ENCODE measurements around the gene CHST4.
A peak's percentile ranks its signal among the peaks of the same experiment; 100 is the strongest.
"Not testable (repeated sequence)": the region's sequence is repeated elsewhere in the genome, so short reads cannot be mapped to it uniquely, and the experiment has no call there.

CHST4 gene

GRCh38 chr16:71524566-71525553 is 1.4 kb upstream of the CHST4 start:
- no peak for DNase-seq

GRCh38 chr16:71528257-71528656 is 2.0 kb downstream of the CHST4 start:
- no peak for DNase-seq

GRCh38 chr16:71528863-71529262 is 2.6 kb downstream of the CHST4 start:
- DNase-seq = no peak

GRCh38 chr16:71532366-71532765 is 6.1 kb downstream of the CHST4 start:
- DNase-seq = no peak

- DNase-seq = no peak
Measured at GRCh38 chr16:71536752-71537499, 10.7 kb downstream of the CHST4 start.

- DNase-seq = peak; percentile 10
Measured at GRCh38 chr16:71537643-71538042, 11.4 kb downstream of the CHST4 start.

GRCh38 chr16:71542377-71542776 is 16.2 kb downstream of the CHST4 start:
- DNase-seq = no peak

- DNase-seq = no peak
Measured at GRCh38 chr16:71547168-71547567, 20.9 kb downstream of the CHST4 start.

GRCh38 chr16:71552698-71553503 is 26.7 kb downstream of the CHST4 start:
- DNase-seq = no peak

- no peak for DNase-seq
Measured at GRCh38 chr16:71555230-71555891, 29.1 kb downstream of the CHST4 start.

GRCh38 chr16:71557299-71557698 is 31.1 kb downstream of the CHST4 start:
- DNase-seq = no peak

GRCh38 chr16:71557954-71558582 is 31.8 kb downstream of the CHST4 start:
- DNase-seq = no peak

- DNase-seq = no peak
Measured at GRCh38 chr16:71559855-71560254, 33.6 kb downstream of the CHST4 start.

GRCh38 chr16:71561886-71562285 is 35.7 kb downstream of the CHST4 start:
- DNase-seq = not testable (repeated sequence)

GRCh38 chr16:71562552-71562951 is 36.3 kb downstream of the CHST4 start:
- no peak for DNase-seq

GRCh38 chr16:71564335-71564967 is 38.2 kb downstream of the CHST4 start:
- no peak for DNase-seq

- DNase-seq = no peak
Measured at GRCh38 chr16:71565812-71566700, 39.8 kb downstream of the CHST4 start.

GRCh38 chr16:71567931-71568330 is 41.7 kb downstream of the CHST4 start:
- no peak for DNase-seq

GRCh38 chr16:71568551-71568950 is 42.3 kb downstream of the CHST4 start:
- no peak for DNase-seq

- DNase-seq = no peak
Measured at GRCh38 chr16:71569621-71570020, 43.4 kb downstream of the CHST4 start.
